Endothelial cell of umbilical vein (primary cell): Measurements from ENCODE around the gene DDA1. TPM values are rescaled to one million over a fixed set of nuclear protein-coding genes. Genes with fewer than 3 reads are reported as not detected.

ENCODE experiments used
- BruUV-seq: library from RNA; stranded (reverse); fragments of 400-500 nt; replicated peaks from 2 replicates; lab custom pipeline; 2021; lab: Mats Ljungman, UMichigan
- CTCF ChIA-PET: fragments of 300-600, 350-600 bp; sonication (Branson Sonifier 250); formaldehyde crosslinking; loops from one replicate; lab custom pipeline; 2021; ENCODE audit warnings: antibody characterized with exemption, inconsistent platforms; lab: Charles Lee
- POLR2A ChIA-PET: fragments of 300-600, 350-600 bp; sonication (Branson Sonifier 250); formaldehyde crosslinking; loops from one replicate; lab custom pipeline; 2021; ENCODE audit warnings: antibody characterized with exemption, inconsistent platforms; lab: Charles Lee
- DNase-seq: peaks from one replicate; pipeline ENCODE4 v3.0.0-alpha.2; 2011; ENCODE audit warnings: low read depth, low spot score
- FAIRE-seq: peaks from 2 replicates; lab custom pipeline; 2011; peaks lifted over from hg19 to GRCh38; lab: Jason Lieb, UNC
- H2AFZ ChIP-seq: 2 replicates; pipeline ENCODE4 v1.6.0; 2012; ENCODE audit warnings: low read depth, low read length, control low read depth, inconsistent platforms
- H3K27ac ChIP-seq: 2 replicates; pipeline ENCODE4 v1.5.1; 2011; ENCODE audit warnings: low read depth, mild to moderate bottlenecking, control low read depth, low read length, moderate library complexity; ENCODE audit not compliant: insufficient read depth
- H3K27me3 ChIP-seq, 2 experiments: 2 replicates each; pipeline versions ENCODE4 v1.6.0 to v1.6.1; 2011; ENCODE audit warnings: low read length in 2 of 2, mixed read lengths in 1 of 2; ENCODE audit not compliant: control insufficient read depth in 2 of 2, insufficient read depth in 2 of 2
- H3K36me3 ChIP-seq, 2 experiments: 2 replicates in 1 of 2; 3 replicates in 1 of 2; pipeline ENCODE4 v1.5.1; 2011; ENCODE audit warnings: low read length in 2 of 2, mild to moderate bottlenecking in 1 of 2, moderate library complexity in 1 of 2; ENCODE audit not compliant: control insufficient read depth in 2 of 2, insufficient read depth in 2 of 2; ENCODE audit errors: extremely low read depth in 1 of 2
- H3K4me1 ChIP-seq: 3 replicates; pipeline ENCODE4 v1.5.1; 2011; ENCODE audit warnings: mild to moderate bottlenecking, low read length; ENCODE audit not compliant: control insufficient read depth, insufficient read depth; ENCODE audit errors: extremely low read depth
- H3K4me2 ChIP-seq: 2 replicates; pipeline ENCODE4 v1.6.1; 2011; ENCODE audit warnings: low read length, control low read depth, mixed read lengths; ENCODE audit not compliant: insufficient read depth
- H3K4me3 ChIP-seq, 3 experiments: fragments of 200-600 bp in 1 of 3; sonication (generic), shearing (Covaris generic) in 1 of 3; replicated peaks in 1 of 3; 2 replicates each; pipeline ENCODE4 v1.5.1; 2011 to 2016; ENCODE audit warnings: control low read depth in 3 of 3, low read length in 3 of 3, mild to moderate bottlenecking in 2 of 3, inconsistent platforms in 1 of 3, low read depth in 1 of 3, moderate library complexity in 1 of 3; ENCODE audit not compliant: insufficient read depth in 1 of 3
- H3K79me2 ChIP-seq: 2 replicates; pipeline ENCODE4 v1.6.0; 2012; ENCODE audit warnings: low read length, inconsistent platforms; ENCODE audit not compliant: control insufficient read depth, insufficient read depth
- H3K9ac ChIP-seq: replicated peaks from 2 replicates; pipeline ENCODE3; 2011; ENCODE audit warnings: low read length, control low read depth; ENCODE audit not compliant: insufficient read depth; ENCODE audit errors: extremely low read depth
- H3K9me1 ChIP-seq: replicated peaks from 3 replicates; pipeline ENCODE4 v1.6.0; 2011; ENCODE audit warnings: mild to moderate bottlenecking, low read length; ENCODE audit not compliant: control insufficient read depth, insufficient read depth; ENCODE audit errors: extremely low read depth
- H3K9me3 ChIP-seq: replicated peaks from 2 replicates; pipeline ENCODE4 v1.5.1; 2012; ENCODE audit warnings: low read length, inconsistent platforms; ENCODE audit not compliant: control insufficient read depth, insufficient read depth
- H4K20me1 ChIP-seq: replicated peaks from 2 replicates; pipeline ENCODE3; 2011; ENCODE audit warnings: mild to moderate bottlenecking, low read length; ENCODE audit not compliant: control insufficient read depth, insufficient read depth; ENCODE audit errors: extremely low read depth
- CTCF ChIP-seq, 2 donors: IDR thresholded peaks; 1 replicate in 1 of 2; 2 replicates in 1 of 2; pipeline ENCODE4 v1.5.1; 2011; ENCODE audit warnings: low read length in 2 of 2, mild to moderate bottlenecking in 2 of 2, moderate library complexity in 2 of 2, control low read depth in 1 of 2, inconsistent platforms in 1 of 2, low read depth in 1 of 2; ENCODE audit not compliant: insufficient read depth in 1 of 2; ENCODE audit errors: extremely low read depth in 1 of 2
- EZH2 ChIP-seq: IDR thresholded peaks from 2 replicates; pipeline ENCODE4 v1.6.1; 2012; ENCODE audit warnings: borderline replicate concordance, low read depth, mild to moderate bottlenecking, moderate library complexity, low read length, inconsistent platforms; ENCODE audit not compliant: severe bottlenecking
- FOS ChIP-seq: IDR thresholded peaks from 2 replicates; pipeline ENCODE4 v1.6.1; 2011; ENCODE audit warnings: mild to moderate bottlenecking, low read length, moderate library complexity, borderline replicate concordance; ENCODE audit not compliant: insufficient read depth
- GATA2 ChIP-seq: IDR thresholded peaks from 2 replicates; pipeline ENCODE4 v1.7.0; 2011; ENCODE audit warnings: low read depth, mild to moderate bottlenecking, moderate library complexity, mixed read lengths, low read length; ENCODE audit not compliant: insufficient read length, insufficient read depth
- JUN ChIP-seq: IDR thresholded peaks from 2 replicates; pipeline ENCODE4 v1.6.1; 2011; ENCODE audit warnings: borderline replicate concordance, low read depth; ENCODE audit not compliant: insufficient read length, insufficient read depth
- MYC ChIP-seq: IDR thresholded peaks from one replicate; pipeline ENCODE4 v1.6.1; 2011; ENCODE audit warnings: mild to moderate bottlenecking, low read depth, low read length
- POLR2A ChIP-seq: IDR thresholded peaks from 2 replicates; pipeline ENCODE4 v1.6.1; 2012; ENCODE audit warnings: low read depth, mild to moderate bottlenecking, control low read depth, low read length
- POLR2AphosphoS5 ChIP-seq: IDR thresholded peaks from 2 replicates; pipeline ENCODE4 v1.6.1; 2012; ENCODE audit warnings: low read depth, mild to moderate bottlenecking, control low read depth, low read length, moderate library complexity; ENCODE audit not compliant: insufficient read depth
- dilution Hi-C: fragments of 300-500 bp; cut with MboI; formaldehyde crosslinking; loops from one replicate; pipeline ENCODE4 v1.15.0; 2019; ENCODE audit warnings: low sequenced_read_pairs; ENCODE audit not compliant: extremely low pct_ligation_motif_present
- intact Hi-C: fragments of 100-400 bp; cut with micrococcal nuclease; formaldehyde crosslinking; loops from one replicate; pipeline ENCODE4 v1.10.0; 2022
- polyA plus RNA-seq, 4 experiments: library from polyadenylated mRNA; depleted of rRNA in 3 of 4; stranded (reverse) in 3 of 4; unstranded in 1 of 4; fragments of >200 nt; gene quantifications; 2 replicates each; pipeline versions ENCODE4 v1.2.1 to v1.2.3, GENCODE V29; 2011 to 2012; ENCODE audit warnings: missing spikeins in 1 of 4
- total RNA-seq: library from RNA; stranded (reverse); gene quantifications from 2 replicates; pipeline ENCODE4 v1.2.3, GENCODE V29; 2021
- TF ChIP-seq, protein P1 (sequence below): IDR thresholded peaks from 2 replicates; pipeline ENCODE4 v1.6.1; 2011; ENCODE audit not compliant: insufficient read depth, insufficient read length

DDA1 gene
- total and polyA plus RNA-seq, 2 donors (not counting 3 experiments of a cell fraction or from before 2014, with no cell fraction given) = 52.9 to 64.7 TPM

DNA sequence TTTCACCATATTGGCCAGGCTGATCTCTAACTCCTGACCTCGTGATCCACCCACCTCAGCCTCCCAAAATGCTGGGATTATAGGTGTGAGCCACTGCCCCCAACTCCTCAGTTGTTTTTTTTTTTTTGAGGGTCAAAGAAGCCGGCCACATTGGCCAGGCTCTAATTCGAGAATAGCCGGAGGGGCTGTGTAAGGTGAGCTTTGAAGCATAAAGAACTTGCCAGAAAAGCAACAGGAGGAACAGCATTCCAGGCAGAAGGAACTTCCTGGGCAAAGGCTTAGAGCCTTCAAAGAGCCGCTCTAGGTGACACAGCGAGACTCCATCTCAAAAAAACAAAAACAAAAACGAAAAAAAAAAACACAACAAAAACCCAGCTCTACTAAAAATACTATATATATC is 43.3 kb upstream of the DDA1 start:
- FAIRE-seq (no peak), DNase-seq (no peak)
- Histone ChIP-seq H3K36me3 (peaks cover under 1 to 3% of the 10 kb centered on the region in 2 experiments), H3K9me1 (no peaks in the 10 kb centered on the region), H3K27me3 (no peaks in the 10 kb centered on the region), H4K20me1 (no peaks in the 10 kb centered on the region), H3K27ac (no peak overlapping the region), H3K9ac (no peak overlapping the region), H2AFZ (no peak overlapping the region), H3K79me2 (peaks cover 14% of the 10 kb centered on the region), H3K9me3 (no peaks in the 10 kb centered on the region), H3K4me2 (no peak overlapping the region), H3K4me3 (no peak overlapping the region), H3K4me1 (peaks cover 18% of the 10 kb centered on the region)
- intact Hi-C loops = loop anchor here (2.0 kb wide), 3 partner anchors 31 to 369 kb away; partner anchors contain the start of gene OCEL1
- CTCF ChIA-PET = interaction anchor here (1.5 to 2.7 kb wide), 2 partner anchors 8 to 16 kb away, joined by 8 to 15 read pairs; partner anchors contain the start of gene ANKLE1
- BruUV-seq = no TSS peak
- dilution Hi-C loops = no loop called here
- TF ChIP-seq MYC (no peak), POLR2AphosphoS5 (no peak), FOS (no peak)
- POLR2A ChIA-PET = interaction anchor here (0.6 kb wide), 1 partner anchor 15 kb away, joined by 11 read pairs; no protein-coding TSS in a partner anchor

- intact Hi-C loops = loop anchor here (2.0 kb wide), 3 partner anchors 32 to 370 kb away; partner anchors contain the start of gene OCEL1
- peak overlapping the region; percentile 21 for H2AFZ ChIP-seq
- no peak for FAIRE-seq
Observed at GRCh38 chr19:17266589-17266974, 42.8 kb upstream of the DDA1 start.

More at GRCh38 chr19:17266589-17266974, 42.8 kb upstream of the DDA1 start:
- Histone ChIP-seq H3K9me1 (no peaks in the 10 kb centered on the region), H3K79me2 (peaks cover 14% of the 10 kb centered on the region), H3K4me1 (peaks cover 18% of the 10 kb centered on the region), H3K4me3 (no peak overlapping the region), H3K4me2 (no peak overlapping the region), H3K36me3 (peaks cover 6 to 7% of the 10 kb centered on the region in 2 experiments), H4K20me1 (no peaks in the 10 kb centered on the region), H3K9me3 (no peaks in the 10 kb centered on the region), H3K9ac (no peak overlapping the region), H3K27me3 (no peaks in the 10 kb centered on the region), H3K27ac (no peak overlapping the region)
- ChIA-PET CTCF (interaction anchor here (0.8 to 2.7 kb wide), 3 partner anchors 9 to 31 kb away, joined by 3 to 15 read pairs (median 8); partner anchors contain the start of gene ANKLE1), POLR2A (interaction anchor here (0.8 to 1.2 kb wide), 2 partner anchors 15 to 52 kb away, joined by 3 to 5 read pairs; partner anchors contain the start of genes ANKLE1 and USE1)
- no peak for DNase-seq
- TF ChIP-seq FOS (no peak), POLR2A (no peak), CTCF (IDR thresholded peaks at IDR 0.05; ENCODE audit: extremely low read depth in 1 of 2, insufficient read depth in 1 of 2, low read depth in 1 of 2, low read length in 2 of 2) (no peak), GATA2 (no peak), POLR2AphosphoS5 (no peak), EZH2 (no peak), JUN (no peak)
- TF ChIP-seq, protein P1, sequence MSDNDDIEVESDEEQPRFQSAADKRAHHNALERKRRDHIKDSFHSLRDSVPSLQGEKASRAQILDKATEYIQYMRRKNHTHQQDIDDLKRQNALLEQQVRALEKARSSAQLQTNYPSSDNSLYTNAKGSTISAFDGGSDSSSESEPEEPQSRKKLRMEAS = no peak
- dilution Hi-C loops = no loop called here
- no TSS peak for BruUV-seq
